ENCODE measurements around the gene GBP7. TPM values are rescaled to one million over a fixed set of nuclear protein-coding genes. Genes with fewer than 3 reads are reported as not detected.

Gene GBP7
- total and polyA plus RNA-seq, 4 donors = 0.89 to 27.8 (median 16.8) TPM

- TF ChIP-seq RAD21 (IDR thresholded peaks at IDR 0.05) = no peak
- TF ChIP-seq FOXA2 (IDR thresholded peaks at IDR 0.05) = no peak
- no peak for TF ChIP-seq HNF4G (IDR thresholded peaks at IDR 0.05)
- WGBS = 82% methylated on average over 3 of the region's 3 CpGs
- Histone ChIP-seq H3K36me3 (ENCODE audit: control insufficient read depth in 4 of 4, insufficient read depth in 3 of 4, low read depth in 1 of 4, low read length in 3 of 4) (no peaks in the 10 kb centered on the region), H3K4me1 (ENCODE audit: control insufficient read depth in 4 of 4, insufficient read depth in 4 of 4, low read length in 3 of 4) (no peaks in the 10 kb centered on the region), H3K27me3 (ENCODE audit: control insufficient read depth in 4 of 4, insufficient read depth in 4 of 4, low read length in 3 of 4) (no peaks in the 10 kb centered on the region), H3K27ac (ENCODE audit: low read depth in 1 of 2, low read length in 2 of 2) (no peak overlapping the region), H3K9me3 (ENCODE audit: control insufficient read depth in 4 of 4, low read length in 3 of 4) (peaks cover 0 to 2% (median 0%) of the 10 kb centered on the region in 4 donors), H3K4me3 (ENCODE audit: low read depth in 1 of 3, low read length in 3 of 3) (no peak overlapping the region), H3K9ac (ENCODE audit: low read depth in 1 of 2, low read length in 2 of 2) (no peak overlapping the region)
- no peak for DNase-seq (ENCODE audit: low spot score)
Observed at GRCh38 chr1:89098857-89099256, 76.9 kb downstream of the GBP7 start.

- no peaks in the 10 kb centered on the region for H3K36me3 ChIP-seq (ENCODE audit: control insufficient read depth in 4 of 4, insufficient read depth in 3 of 4, low read depth in 1 of 4, low read length in 3 of 4)
- TF ChIP-seq GABPA (IDR thresholded peaks at IDR 0.05 in 1 of 2, conservative IDR thresholded peaks at IDR 0.05 in 1 of 2) = no peak
- TF ChIP-seq YY1 (IDR thresholded peaks at IDR 0.05) = no peak
- no peak for TF ChIP-seq ATF3 (IDR thresholded peaks at IDR 0.05)
- TF ChIP-seq ZBTB33 (IDR thresholded peaks at IDR 0.05) = no peak
- no peak for TF ChIP-seq HNF4A (conservative IDR thresholded peaks at IDR 0.05)
- no peak for TF ChIP-seq SP1 (IDR thresholded peaks at IDR 0.05)
- no peak for TF ChIP-seq RXRA (IDR thresholded peaks at IDR 0.05)
- no peak for TF ChIP-seq CTCF (IDR thresholded peaks at IDR 0.05; ENCODE audit: low read depth, low read length, missing input control)
- no peak for TF ChIP-seq JUND (IDR thresholded peaks at IDR 0.05)
- H3K9me3 ChIP-seq (ENCODE audit: control insufficient read depth in 4 of 4, low read length in 3 of 4) = peaks cover 0 to 2% (median 0%) of the 10 kb centered on the region in 4 donors
- DNase-seq (ENCODE audit: low spot score) = no peak
- no peak overlapping the region for H3K27ac ChIP-seq (ENCODE audit: low read depth in 1 of 2, low read length in 2 of 2)
- H3K4me1 ChIP-seq (ENCODE audit: control insufficient read depth in 4 of 4, insufficient read depth in 4 of 4, low read length in 3 of 4) = no peaks in the 10 kb centered on the region
- H3K4me3 ChIP-seq (ENCODE audit: low read depth in 1 of 3, low read length in 3 of 3) = no peak overlapping the region
- H3K27me3 ChIP-seq (ENCODE audit: control insufficient read depth in 4 of 4, insufficient read depth in 4 of 4, low read length in 3 of 4) = no peaks in the 10 kb centered on the region
- H3K9ac ChIP-seq (ENCODE audit: low read depth in 1 of 2, low read length in 2 of 2) = no peak overlapping the region
- 88% methylated on average over 2 of the region's 2 CpGs for WGBS
Observed at GRCh38 chr1:89095737-89096136, 80.1 kb downstream of the GBP7 start.

GRCh38 chr1:89089962-89090361 lies 85.8 kb downstream of the GBP7 start:
- H3K9ac ChIP-seq (ENCODE audit: low read depth in 1 of 2, low read length in 2 of 2) = no peak overlapping the region
- DNase-seq (ENCODE audit: low spot score) = no peak
- TF ChIP-seq CTCF (IDR thresholded peaks at IDR 0.05; ENCODE audit: low read depth, low read length, missing input control) (no peak), REST (IDR thresholded peaks at IDR 0.05) (no peak), HNF4G (IDR thresholded peaks at IDR 0.05) (no peak), ZBTB33 (IDR thresholded peaks at IDR 0.05) (no peak), TAF1 (conservative IDR thresholded peaks at IDR 0.05) (no peak), RXRA (IDR thresholded peaks at IDR 0.05) (no peak), JUND (IDR thresholded peaks at IDR 0.05) (no peak), SP1 (IDR thresholded peaks at IDR 0.05) (no peak)
- H3K4me1 ChIP-seq (ENCODE audit: control insufficient read depth in 4 of 4, insufficient read depth in 4 of 4, low read length in 3 of 4) = peaks cover 0 to 1% (median 0%) of the 10 kb centered on the region in 4 donors
- no peaks in the 10 kb centered on the region for H3K9me3 ChIP-seq (ENCODE audit: control insufficient read depth in 4 of 4, low read length in 3 of 4)
- WGBS = 92% methylated on average over 1 of the region's 1 CpG
- no peaks in the 10 kb centered on the region for H3K27me3 ChIP-seq (ENCODE audit: control insufficient read depth in 4 of 4, insufficient read depth in 4 of 4, low read length in 3 of 4)
- H3K4me3 ChIP-seq (ENCODE audit: low read depth in 1 of 3, low read length in 3 of 3) = no peak overlapping the region
- no peak overlapping the region for H3K27ac ChIP-seq (ENCODE audit: low read depth in 1 of 2, low read length in 2 of 2)
- H3K36me3 ChIP-seq (ENCODE audit: control insufficient read depth in 4 of 4, insufficient read depth in 3 of 4, low read depth in 1 of 4, low read length in 3 of 4) = no peaks in the 10 kb centered on the region

All from liver (tissue), 9 donors.